Endothelial cell of umbilical vein (primary cell): ENCODE measurements around the gene PSORS1C1. TPM values are rescaled to one million over a fixed set of nuclear protein-coding genes. Genes with fewer than 3 reads are reported as not detected.

Experiments used
- BruUV-seq: library from RNA; stranded (reverse); fragments of 400-500 nt; replicated peaks from 2 replicates; lab custom pipeline; 2021; lab: Mats Ljungman, UMichigan
- CTCF ChIA-PET: fragments of 300-600, 350-600 bp; sonication (Branson Sonifier 250); formaldehyde crosslinking; loops from one replicate; lab custom pipeline; 2021; ENCODE audit warnings: antibody characterized with exemption, inconsistent platforms; lab: Charles Lee
- POLR2A ChIA-PET: fragments of 300-600, 350-600 bp; sonication (Branson Sonifier 250); formaldehyde crosslinking; loops from one replicate; lab custom pipeline; 2021; ENCODE audit warnings: antibody characterized with exemption, inconsistent platforms; lab: Charles Lee
- DNase-seq: peaks from one replicate; pipeline ENCODE4 v3.0.0-alpha.2; 2011; ENCODE audit warnings: low read depth, low spot score
- FAIRE-seq: peaks from 2 replicates; lab custom pipeline; 2011; peaks lifted over from hg19 to GRCh38; lab: Jason Lieb, UNC
- H2AFZ ChIP-seq: 2 replicates; pipeline ENCODE4 v1.6.0; 2012; ENCODE audit warnings: low read depth, low read length, control low read depth, inconsistent platforms
- H3K27ac ChIP-seq: 2 replicates; pipeline ENCODE4 v1.5.1; 2011; ENCODE audit warnings: low read depth, mild to moderate bottlenecking, control low read depth, low read length, moderate library complexity; ENCODE audit not compliant: insufficient read depth
- H3K27me3 ChIP-seq, 2 experiments: 2 replicates each; pipeline versions ENCODE4 v1.6.0 to v1.6.1; 2011; ENCODE audit warnings: low read length in 2 of 2, mixed read lengths in 1 of 2; ENCODE audit not compliant: control insufficient read depth in 2 of 2, insufficient read depth in 2 of 2
- H3K36me3 ChIP-seq, 2 experiments: 2 replicates in 1 of 2; 3 replicates in 1 of 2; pipeline ENCODE4 v1.5.1; 2011; ENCODE audit warnings: low read length in 2 of 2, mild to moderate bottlenecking in 1 of 2, moderate library complexity in 1 of 2; ENCODE audit not compliant: control insufficient read depth in 2 of 2, insufficient read depth in 2 of 2; ENCODE audit errors: extremely low read depth in 1 of 2
- H3K4me1 ChIP-seq: 3 replicates; pipeline ENCODE4 v1.5.1; 2011; ENCODE audit warnings: mild to moderate bottlenecking, low read length; ENCODE audit not compliant: control insufficient read depth, insufficient read depth; ENCODE audit errors: extremely low read depth
- H3K4me2 ChIP-seq: 2 replicates; pipeline ENCODE4 v1.6.1; 2011; ENCODE audit warnings: low read length, control low read depth, mixed read lengths; ENCODE audit not compliant: insufficient read depth
- H3K4me3 ChIP-seq, 3 experiments: fragments of 200-600 bp in 1 of 3; sonication (generic), shearing (Covaris generic) in 1 of 3; replicated peaks in 1 of 3; 2 replicates each; pipeline ENCODE4 v1.5.1; 2011 to 2016; ENCODE audit warnings: control low read depth in 3 of 3, low read length in 3 of 3, mild to moderate bottlenecking in 2 of 3, inconsistent platforms in 1 of 3, low read depth in 1 of 3, moderate library complexity in 1 of 3; ENCODE audit not compliant: insufficient read depth in 1 of 3
- H3K79me2 ChIP-seq: 2 replicates; pipeline ENCODE4 v1.6.0; 2012; ENCODE audit warnings: low read length, inconsistent platforms; ENCODE audit not compliant: control insufficient read depth, insufficient read depth
- H3K9ac ChIP-seq: replicated peaks from 2 replicates; pipeline ENCODE3; 2011; ENCODE audit warnings: low read length, control low read depth; ENCODE audit not compliant: insufficient read depth; ENCODE audit errors: extremely low read depth
- H3K9me1 ChIP-seq: replicated peaks from 3 replicates; pipeline ENCODE4 v1.6.0; 2011; ENCODE audit warnings: mild to moderate bottlenecking, low read length; ENCODE audit not compliant: control insufficient read depth, insufficient read depth; ENCODE audit errors: extremely low read depth
- H3K9me3 ChIP-seq: replicated peaks from 2 replicates; pipeline ENCODE4 v1.5.1; 2012; ENCODE audit warnings: low read length, inconsistent platforms; ENCODE audit not compliant: control insufficient read depth, insufficient read depth
- H4K20me1 ChIP-seq: replicated peaks from 2 replicates; pipeline ENCODE3; 2011; ENCODE audit warnings: mild to moderate bottlenecking, low read length; ENCODE audit not compliant: control insufficient read depth, insufficient read depth; ENCODE audit errors: extremely low read depth
- CTCF ChIP-seq, 2 donors: IDR thresholded peaks; 1 replicate in 1 of 2; 2 replicates in 1 of 2; pipeline ENCODE4 v1.5.1; 2011; ENCODE audit warnings: low read length in 2 of 2, mild to moderate bottlenecking in 2 of 2, moderate library complexity in 2 of 2, control low read depth in 1 of 2, inconsistent platforms in 1 of 2, low read depth in 1 of 2; ENCODE audit not compliant: insufficient read depth in 1 of 2; ENCODE audit errors: extremely low read depth in 1 of 2
- EZH2 ChIP-seq: IDR thresholded peaks from 2 replicates; pipeline ENCODE4 v1.6.1; 2012; ENCODE audit warnings: borderline replicate concordance, low read depth, mild to moderate bottlenecking, moderate library complexity, low read length, inconsistent platforms; ENCODE audit not compliant: severe bottlenecking
- FOS ChIP-seq: IDR thresholded peaks from 2 replicates; pipeline ENCODE4 v1.6.1; 2011; ENCODE audit warnings: mild to moderate bottlenecking, low read length, moderate library complexity, borderline replicate concordance; ENCODE audit not compliant: insufficient read depth
- GATA2 ChIP-seq: IDR thresholded peaks from 2 replicates; pipeline ENCODE4 v1.7.0; 2011; ENCODE audit warnings: low read depth, mild to moderate bottlenecking, moderate library complexity, mixed read lengths, low read length; ENCODE audit not compliant: insufficient read length, insufficient read depth
- JUN ChIP-seq: IDR thresholded peaks from 2 replicates; pipeline ENCODE4 v1.6.1; 2011; ENCODE audit warnings: borderline replicate concordance, low read depth; ENCODE audit not compliant: insufficient read length, insufficient read depth
- MYC ChIP-seq: IDR thresholded peaks from one replicate; pipeline ENCODE4 v1.6.1; 2011; ENCODE audit warnings: mild to moderate bottlenecking, low read depth, low read length
- POLR2A ChIP-seq: IDR thresholded peaks from 2 replicates; pipeline ENCODE4 v1.6.1; 2012; ENCODE audit warnings: low read depth, mild to moderate bottlenecking, control low read depth, low read length
- POLR2AphosphoS5 ChIP-seq: IDR thresholded peaks from 2 replicates; pipeline ENCODE4 v1.6.1; 2012; ENCODE audit warnings: low read depth, mild to moderate bottlenecking, control low read depth, low read length, moderate library complexity; ENCODE audit not compliant: insufficient read depth
- dilution Hi-C: fragments of 300-500 bp; cut with MboI; formaldehyde crosslinking; loops from one replicate; pipeline ENCODE4 v1.15.0; 2019; ENCODE audit warnings: low sequenced_read_pairs; ENCODE audit not compliant: extremely low pct_ligation_motif_present
- intact Hi-C: fragments of 100-400 bp; cut with micrococcal nuclease; formaldehyde crosslinking; loops from one replicate; pipeline ENCODE4 v1.10.0; 2022
- polyA plus RNA-seq, 4 experiments: library from polyadenylated mRNA; depleted of rRNA in 3 of 4; stranded (reverse) in 3 of 4; unstranded in 1 of 4; fragments of >200 nt; gene quantifications; 2 replicates each; pipeline versions ENCODE4 v1.2.1 to v1.2.3, GENCODE V29; 2011 to 2012; ENCODE audit warnings: missing spikeins in 1 of 4
- total RNA-seq: library from RNA; stranded (reverse); gene quantifications from 2 replicates; pipeline ENCODE4 v1.2.3, GENCODE V29; 2021
- TF ChIP-seq, protein P1 (sequence below): IDR thresholded peaks from 2 replicates; pipeline ENCODE4 v1.6.1; 2011; ENCODE audit not compliant: insufficient read depth, insufficient read length

The PSORS1C1 gene
- total and polyA plus RNA-seq, 2 donors (not counting 3 experiments of a cell fraction or from before 2014, with no cell fraction given), result 1.1 to 13.2 TPM

DNA sequence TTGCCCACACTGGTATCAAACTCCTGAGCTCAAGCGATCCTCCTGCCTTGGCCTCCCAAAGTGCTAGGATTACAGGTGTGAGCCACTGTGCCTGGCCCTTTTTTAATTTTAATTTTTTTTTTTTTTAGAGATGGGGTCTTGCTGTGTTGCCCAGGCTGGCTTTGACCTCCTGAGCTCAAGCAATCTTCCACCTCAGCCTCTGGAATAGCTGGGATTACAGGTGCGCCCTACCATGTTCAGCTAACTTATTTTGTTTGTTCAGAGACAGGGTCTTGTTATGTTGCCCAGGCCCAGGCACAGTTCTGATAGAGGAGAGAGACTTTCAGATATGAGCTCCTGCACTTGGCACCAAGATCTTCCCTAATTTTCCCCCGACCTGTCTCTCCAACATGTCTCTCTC is 16.2 kb downstream of the PSORS1C1 start:
- no peaks in the 10 kb centered on the region for H3K4me1 ChIP-seq
- dilution Hi-C loops (no loop called here), intact Hi-C loops (no loop called here)
- no peak overlapping the region for H3K27ac ChIP-seq
- FAIRE-seq (no peak), DNase-seq (no peak)
- H3K9me3 ChIP-seq, result no peaks in the 10 kb centered on the region
- H3K79me2 ChIP-seq, result no peaks in the 10 kb centered on the region
- H3K4me2 ChIP-seq, result no peak overlapping the region
- no peak overlapping the region for H3K4me3 ChIP-seq
- no peaks in the 10 kb centered on the region for H3K9me1 ChIP-seq
- H3K27me3 ChIP-seq, result peaks cover 3 to 6% of the 10 kb centered on the region in 2 experiments
- H3K9ac ChIP-seq, result no peak overlapping the region
- H4K20me1 ChIP-seq, result no peaks in the 10 kb centered on the region
- no peaks in the 10 kb centered on the region for H3K36me3 ChIP-seq
- no peak overlapping the region for H2AFZ ChIP-seq
- CTCF ChIA-PET, result interaction anchor here (1.2 to 10.6 kb wide), 8 partner anchors 12 to 236 kb away, joined by 3 to 71 read pairs (median 16); partner anchors contain the start of gene PSORS1C1
- POLR2A ChIA-PET, result no interaction called here
- no peak for TF ChIP-seq MYC
- no peak for TF ChIP-seq EZH2
- TF ChIP-seq, protein P1, sequence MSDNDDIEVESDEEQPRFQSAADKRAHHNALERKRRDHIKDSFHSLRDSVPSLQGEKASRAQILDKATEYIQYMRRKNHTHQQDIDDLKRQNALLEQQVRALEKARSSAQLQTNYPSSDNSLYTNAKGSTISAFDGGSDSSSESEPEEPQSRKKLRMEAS, result no peak
- TF ChIP-seq GATA2, result no peak
- no peak for TF ChIP-seq JUN
- TF ChIP-seq CTCF (IDR thresholded peaks at IDR 0.05; ENCODE audit: extremely low read depth in 1 of 2, insufficient read depth in 1 of 2, low read depth in 1 of 2, low read length in 2 of 2), result no peak
- TF ChIP-seq POLR2A, result no peak
- no peak for TF ChIP-seq FOS
- no peak for TF ChIP-seq POLR2AphosphoS5
- BruUV-seq, result no TSS peak
